Tibial nerve (tissue), 3 donors: ENCODE results near the gene ERC2.

Source experiments
- POLR2A ChIP-seq, 2 donors: fragments of 450-650 bp; IDR thresholded peaks; one replicate each; pipeline ENCODE4 v1.6.1; 2017; ENCODE audit warnings: antibody characterized with exemption in 2 of 2, mild to moderate bottlenecking in 2 of 2, moderate library complexity in 2 of 2
- TF ChIP-seq, protein P1 (sequence below), 5 experiments: fragments of 200-600 bp in 3 of 5; fragments of 450-650 bp in 2 of 5; sonication (generic) in 3 of 5; IDR thresholded peaks; one replicate each; pipeline ENCODE4 v1.5.1; 2016 to 2019; ENCODE audit warnings: antibody characterized with exemption in 5 of 5, mild to moderate bottlenecking in 3 of 5, moderate library complexity in 2 of 5

GRCh38 chr3:55620351-55621025 is 847.8 kb downstream of the ERC2 start:
- TF ChIP-seq, protein P1, sequence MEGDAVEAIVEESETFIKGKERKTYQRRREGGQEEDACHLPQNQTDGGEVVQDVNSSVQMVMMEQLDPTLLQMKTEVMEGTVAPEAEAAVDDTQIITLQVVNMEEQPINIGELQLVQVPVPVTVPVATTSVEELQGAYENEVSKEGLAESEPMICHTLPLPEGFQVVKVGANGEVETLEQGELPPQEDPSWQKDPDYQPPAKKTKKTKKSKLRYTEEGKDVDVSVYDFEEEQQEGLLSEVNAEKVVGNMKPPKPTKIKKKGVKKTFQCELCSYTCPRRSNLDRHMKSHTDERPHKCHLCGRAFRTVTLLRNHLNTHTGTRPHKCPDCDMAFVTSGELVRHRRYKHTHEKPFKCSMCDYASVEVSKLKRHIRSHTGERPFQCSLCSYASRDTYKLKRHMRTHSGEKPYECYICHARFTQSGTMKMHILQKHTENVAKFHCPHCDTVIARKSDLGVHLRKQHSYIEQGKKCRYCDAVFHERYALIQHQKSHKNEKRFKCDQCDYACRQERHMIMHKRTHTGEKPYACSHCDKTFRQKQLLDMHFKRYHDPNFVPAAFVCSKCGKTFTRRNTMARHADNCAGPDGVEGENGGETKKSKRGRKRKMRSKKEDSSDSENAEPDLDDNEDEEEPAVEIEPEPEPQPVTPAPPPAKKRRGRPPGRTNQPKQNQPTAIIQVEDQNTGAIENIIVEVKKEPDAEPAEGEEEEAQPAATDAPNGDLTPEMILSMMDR (IDR thresholded peaks at IDR 0.05), result no peak
- TF ChIP-seq POLR2A (IDR thresholded peaks at IDR 0.05), result no peak
